OCI-LY1 (cell line): ENCODE data around the gene PRKCE.

Source experiments
- H2AFZ ChIP-seq: fragments of 200-600 bp; sonication (generic), shearing (Covaris generic); 2 replicates; pipeline ENCODE4 v1.6.0; 2014; ENCODE audit warnings: antibody characterized with exemption, mild to moderate bottlenecking, low read length
- H3F3A ChIP-seq: fragments of 200-600 bp; sonication (generic), shearing (Covaris generic); 2 replicates; pipeline ENCODE4 v1.6.0; 2014; ENCODE audit warnings: mild to moderate bottlenecking, antibody characterized with exemption, low read length, moderate library complexity; ENCODE audit not compliant: insufficient read depth
- H3K27ac ChIP-seq: fragments of 200-600 bp; sonication (generic); 2 replicates; pipeline ENCODE4 v1.5.1; 2014; ENCODE audit warnings: low read length, mixed run types, mild to moderate bottlenecking, low read depth; ENCODE audit not compliant: poor library complexity, severe bottlenecking
- H3K27me3 ChIP-seq: fragments of 200-600 bp; sonication (generic); 2 replicates; pipeline ENCODE4 v1.6.0; 2014; ENCODE audit warnings: antibody characterized with exemption, mild to moderate bottlenecking, low read length, moderate library complexity; ENCODE audit not compliant: insufficient read depth
- H3K36me3 ChIP-seq: fragments of 200-600 bp; sonication (generic); 2 replicates; pipeline ENCODE4 v1.6.1; 2014; ENCODE audit warnings: mild to moderate bottlenecking, antibody characterized with exemption, low read length, moderate library complexity, mixed read lengths; ENCODE audit not compliant: insufficient read depth
- H3K4me1 ChIP-seq: fragments of 200-600 bp; sonication (generic); 2 replicates; pipeline ENCODE4 v1.5.1; 2014; ENCODE audit warnings: mild to moderate bottlenecking, low read length, moderate library complexity; ENCODE audit not compliant: insufficient read depth, severe bottlenecking
- H3K4me2 ChIP-seq: fragments of 200-600 bp; sonication (generic), shearing (Covaris generic); 2 replicates; pipeline ENCODE4 v1.6.1; 2014; ENCODE audit warnings: low read length
- H3K4me3 ChIP-seq: fragments of 200-600 bp; sonication (generic); 2 replicates; pipeline ENCODE4 v1.5.1; 2014; ENCODE audit warnings: low read length, low read depth, mild to moderate bottlenecking, mixed read lengths; ENCODE audit not compliant: poor library complexity, severe bottlenecking
- H3K79me2 ChIP-seq: fragments of 200-600 bp; shearing (Covaris generic); 2 replicates; pipeline ENCODE4 v1.6.1; 2016; ENCODE audit warnings: mixed run types, low read length, mixed read lengths; ENCODE audit not compliant: insufficient read depth
- H3K9ac ChIP-seq: fragments of 200-600 bp; sonication (generic), shearing (Covaris generic); 2 replicates; pipeline ENCODE4 v1.6.1; 2014; ENCODE audit warnings: mild to moderate bottlenecking, low read length, mixed read lengths
- H3K9me2 ChIP-seq: fragments of 200-600 bp; sonication (generic), shearing (Covaris generic); 2 replicates; pipeline ENCODE4 v1.6.1; 2014; ENCODE audit warnings: low read depth, mild to moderate bottlenecking, low read length, mixed read lengths
- H3K9me3 ChIP-seq: fragments of 200-600 bp; shearing (Covaris generic); 2 replicates; pipeline ENCODE4 v1.6.1; 2014; ENCODE audit warnings: low read length, mixed read lengths
- H4K20me1 ChIP-seq: fragments of 200-600 bp; sonication (generic), shearing (Covaris generic); 2 replicates; pipeline ENCODE4 v1.6.0; 2016; ENCODE audit warnings: mild to moderate bottlenecking, low read length; ENCODE audit not compliant: insufficient read depth
- CTCF ChIP-seq: fragments of 200-600 bp; sonication (generic), shearing (Covaris generic); IDR thresholded peaks from 2 replicates; pipeline ENCODE4 v1.5.1; 2017; ENCODE audit warnings: mild to moderate bottlenecking, antibody characterized with exemption, low read length, moderate library complexity, mixed read lengths
- EZH2 ChIP-seq: fragments of 200-600 bp; sonication (generic), shearing (Covaris generic); IDR thresholded peaks from 2 replicates; pipeline ENCODE4 v1.8.0; 2017; ENCODE audit warnings: borderline replicate concordance, mixed run types, mild to moderate bottlenecking, antibody characterized with exemption, low read length, moderate library complexity, mixed read lengths

Gene PRKCE

GRCh38 chr2:45745231-45745630 lies 93.8 kb downstream of the PRKCE start:
- Histone ChIP-seq H3K36me3 (peaks cover 11% of the 10 kb centered on the region; the same call in 1 of the 2 replicates), H2AFZ (no peak overlapping the region), H3K79me2 (peaks cover 12% of the 10 kb centered on the region; the same call in 1 of the 2 replicates), H3K27ac (peak overlapping the region; percentile 13), H3K4me3 (no peak overlapping the region), H3K27me3 (no peaks in the 10 kb centered on the region), H4K20me1 (no peaks in the 10 kb centered on the region), H3F3A (no peaks in the 10 kb centered on the region), H3K9me2 (no peaks in the 10 kb centered on the region), H3K9me3 (peaks cover 4% of the 10 kb centered on the region), H3K4me1 (peaks cover 53% of the 10 kb centered on the region), H3K9ac (no peak overlapping the region), H3K4me2 (no peak overlapping the region; the same call in 1 of the 2 replicates)
- TF ChIP-seq CTCF (no peak), EZH2 (no peak)

GRCh38 chr2:45746888-45747287 lies 95.4 kb downstream of the PRKCE start:
- Histone ChIP-seq H3K79me2 (peaks cover 12% of the 10 kb centered on the region; the same call in 1 of the 2 replicates), H3K4me1 (peaks cover 36% of the 10 kb centered on the region)

GRCh38 chr2:45747363-45747762 lies 95.9 kb downstream of the PRKCE start:
- Histone ChIP-seq H3K79me2 (peaks cover 16% of the 10 kb centered on the region; the same call in 1 of the 2 replicates), H3K36me3 (peaks cover 11% of the 10 kb centered on the region; the same call in 1 of the 2 replicates), H3K9ac (no peak overlapping the region), H3K9me3 (peaks cover 4% of the 10 kb centered on the region), H3K4me2 (no peak overlapping the region), H3K9me2 (no peaks in the 10 kb centered on the region), H3K4me3 (no peak overlapping the region), H2AFZ (no peak overlapping the region), H3K27me3 (no peaks in the 10 kb centered on the region), H3K27ac (no peak overlapping the region), H4K20me1 (no peaks in the 10 kb centered on the region), H3K4me1 (peaks cover 31% of the 10 kb centered on the region), H3F3A (no peaks in the 10 kb centered on the region)
- TF ChIP-seq CTCF (no peak), EZH2 (no peak)

More at GRCh38 chr2:45746888-45747287, 95.4 kb downstream of the PRKCE start:
- no peak overlapping the region for H2AFZ ChIP-seq
- peaks cover 4% of the 10 kb centered on the region for H3K9me3 ChIP-seq
- no peaks in the 10 kb centered on the region for H3K27me3 ChIP-seq
- H3K4me3 ChIP-seq = no peak overlapping the region
- H4K20me1 ChIP-seq = no peaks in the 10 kb centered on the region
- no peak overlapping the region for H3K27ac ChIP-seq
- no peak overlapping the region for H3K4me2 ChIP-seq
- peaks cover 11% of the 10 kb centered on the region; the same call in 1 of the 2 replicates for H3K36me3 ChIP-seq
- no peak overlapping the region for H3K9ac ChIP-seq
- no peaks in the 10 kb centered on the region for H3K9me2 ChIP-seq
- no peaks in the 10 kb centered on the region for H3F3A ChIP-seq
- no peak for TF ChIP-seq EZH2

- peaks cover 27% of the 10 kb centered on the region for H3K4me1 ChIP-seq
- no peak overlapping the region for H3K4me3 ChIP-seq
- no peak overlapping the region for H3K4me2 ChIP-seq
- TF ChIP-seq EZH2 (no peak), CTCF (no peak)
- no peak overlapping the region for H3K9ac ChIP-seq
- no peak overlapping the region for H2AFZ ChIP-seq
- peaks cover 4% of the 10 kb centered on the region for H3K9me3 ChIP-seq
- no peaks in the 10 kb centered on the region for H3K27me3 ChIP-seq
- H4K20me1 ChIP-seq = no peaks in the 10 kb centered on the region
- no peak overlapping the region for H3K27ac ChIP-seq
- H3F3A ChIP-seq = no peaks in the 10 kb centered on the region
- H3K36me3 ChIP-seq = peaks cover 11% of the 10 kb centered on the region; the same call in 1 of the 2 replicates
- peaks cover 16% of the 10 kb centered on the region; the same call in 1 of the 2 replicates for H3K79me2 ChIP-seq
- H3K9me2 ChIP-seq = no peaks in the 10 kb centered on the region
Observed at GRCh38 chr2:45748239-45748638, 96.8 kb downstream of the PRKCE start.
